ENCODE data around the gene MPP2. TPM values are rescaled to one million over a fixed set of nuclear protein-coding genes. Genes with fewer than 3 reads are reported as not detected.

Gene MPP2
- total RNA-seq, 5 donors from 2014 or later (not counting 1 experiment from before 2014, with no cell fraction given) = 1.6 to 5.6 (median 3.2) TPM

DNA sequence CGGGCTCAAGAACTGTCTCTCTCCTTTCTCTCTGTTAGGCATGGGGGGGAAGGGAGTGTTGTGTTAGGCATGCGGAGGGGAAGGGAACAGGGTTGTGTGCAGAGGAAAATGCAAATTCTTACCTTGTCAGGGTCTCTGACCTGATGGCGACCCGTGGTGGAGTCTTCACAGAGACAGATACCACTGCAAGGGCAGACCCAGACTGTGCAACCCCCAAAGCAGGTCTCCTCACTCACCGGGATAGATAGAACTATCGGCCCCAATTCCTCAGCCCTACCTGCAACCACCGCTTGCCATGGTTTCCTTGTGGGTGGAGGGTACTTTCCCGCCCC lies 9.6 kb upstream of the MPP2 start:
- Histone ChIP-seq H3K9me3 (no peaks in the 10 kb centered on the region), H3K4me3 (ENCODE audit: control insufficient read depth in 1 of 2, extremely low read depth in 1 of 2, low read length in 1 of 2) (peak overlapping the region; percentile 42 to 57), H3K27ac (ENCODE audit: low read length) (peak overlapping the region; percentile 25), H3K4me1 (ENCODE audit: control insufficient read depth in 1 of 2, extremely low read depth in 1 of 2, insufficient read depth in 2 of 2, low read length in 2 of 2) (peaks cover 0 to 17% of the 10 kb centered on the region in 2 experiments), H3K27me3 (replicated peaks in 1 of 2; ENCODE audit: control insufficient read depth in 2 of 2, extremely low read depth in 1 of 2, insufficient read depth in 2 of 2, low read length in 1 of 2) (peaks cover 0 to 15% of the 10 kb centered on the region in 2 experiments), H3K36me3 (ENCODE audit: control insufficient read depth in 2 of 2, extremely low read depth in 1 of 2, insufficient read depth in 1 of 2, low read length in 1 of 2) (no peaks in the 10 kb centered on the region)
- Mint-ChIP-seq H3K9me3 (no peaks in the 10 kb centered on the region), H3K36me3 (no peaks in the 10 kb centered on the region), H3K4me1 (peaks cover 16 to 18% (median 18%) of the 10 kb centered on the region in 3 donors), H3K4me3 (peak overlapping the region; percentile 77 to 82 (median 79)), H3K27me3 (peaks cover 0 to 3% of the 10 kb centered on the region in 2 donors), H3K27ac (peak overlapping the region; percentile 12 to 77)
- ChIA-PET CTCF (interaction anchor here (0.5 to 0.7 kb wide), 2 partner anchors 8 to 603 kb away, joined by 6 to 8 read pairs; no protein-coding TSS in a partner anchor), POLR2A (no interaction called here)
- ATAC-seq (replicated peaks in 1 of 4) (peak in 3 of 4 experiments; percentile 46), DNase-seq (no peak)
- WGBS (ENCODE audit: insufficient coverage) = 38% methylated on average over 3 of the region's 8 CpGs

DNA sequence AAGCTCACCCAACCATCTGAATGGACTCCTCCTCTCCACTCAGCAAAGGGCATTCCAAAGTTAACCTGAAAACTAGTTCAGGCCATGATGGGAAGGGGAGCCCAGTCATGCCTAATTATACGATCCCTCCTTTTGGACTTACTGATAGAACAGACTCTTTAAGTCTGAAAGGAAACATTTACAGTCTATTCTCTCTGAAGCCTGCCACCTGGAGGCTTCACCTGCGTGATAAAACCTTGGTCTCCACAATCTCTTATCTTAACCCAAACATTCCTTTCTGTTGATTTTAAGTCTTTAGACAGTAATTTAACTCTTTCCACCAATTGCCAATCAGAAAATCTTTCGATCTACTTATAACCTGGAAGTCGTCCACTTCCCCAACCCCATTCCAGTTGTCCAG lies 9.0 kb upstream of the MPP2 start:
- no peak for DNase-seq
- H3K9me3 Mint-ChIP-seq = no peaks in the 10 kb centered on the region
- ATAC-seq (replicated peaks in 1 of 4) = no peak
- H3K27ac Mint-ChIP-seq = peak overlapping the region; percentile 12 to 77
- peaks cover 0 to 19% of the 10 kb centered on the region in 2 experiments for H3K27me3 ChIP-seq (replicated peaks in 1 of 2; ENCODE audit: control insufficient read depth in 2 of 2, extremely low read depth in 1 of 2, insufficient read depth in 2 of 2, low read length in 1 of 2)
- H3K36me3 Mint-ChIP-seq = no peaks in the 10 kb centered on the region
- H3K36me3 ChIP-seq (ENCODE audit: control insufficient read depth in 2 of 2, extremely low read depth in 1 of 2, insufficient read depth in 1 of 2, low read length in 1 of 2) = no peaks in the 10 kb centered on the region
- peaks cover 16 to 18% (median 18%) of the 10 kb centered on the region in 3 donors for H3K4me1 Mint-ChIP-seq
- H3K4me3 Mint-ChIP-seq = peak overlapping the region; percentile 77 to 82 (median 79)
- no peaks in the 10 kb centered on the region for H3K9me3 ChIP-seq
- H3K27ac ChIP-seq (ENCODE audit: low read length) = no peak overlapping the region
- peaks cover 0 to 17% of the 10 kb centered on the region in 2 experiments for H3K4me1 ChIP-seq (ENCODE audit: control insufficient read depth in 1 of 2, extremely low read depth in 1 of 2, insufficient read depth in 2 of 2, low read length in 2 of 2)
- 73% methylated on average over 2 of the region's 4 CpGs for WGBS (ENCODE audit: insufficient coverage)
- CTCF ChIA-PET = interaction anchor here (0.5 to 0.7 kb wide), 2 partner anchors 9 to 602 kb away, joined by 6 to 8 read pairs; no protein-coding TSS in a partner anchor
- no peak overlapping the region for H3K4me3 ChIP-seq (ENCODE audit: control insufficient read depth in 1 of 2, extremely low read depth in 1 of 2, low read length in 1 of 2)
- POLR2A ChIA-PET = no interaction called here
- H3K27me3 Mint-ChIP-seq = peaks cover 0 to 3% of the 10 kb centered on the region in 2 donors

DNA sequence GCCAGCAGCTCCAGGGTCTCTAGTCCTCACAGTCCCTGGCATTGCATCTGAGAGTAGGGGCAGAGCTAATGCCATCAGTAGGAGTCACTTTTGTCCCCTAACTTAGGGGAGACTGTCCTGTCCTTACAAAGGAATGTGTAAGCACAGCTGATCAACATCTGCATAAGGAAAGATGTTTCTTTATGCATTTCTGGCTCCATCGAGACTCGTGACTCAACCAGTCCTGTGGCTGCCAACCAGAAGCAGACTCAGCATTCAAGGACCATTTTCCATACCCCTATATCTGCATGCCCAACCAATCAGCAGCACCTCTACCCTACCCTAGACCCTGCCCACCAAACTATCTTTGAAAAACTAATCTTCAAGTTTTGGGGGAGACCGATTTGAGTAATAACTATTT lies 8.2 kb upstream of the MPP2 start:
- Histone ChIP-seq H3K9me3 (no peaks in the 10 kb centered on the region), H3K4me3 (ENCODE audit: control insufficient read depth in 1 of 2, extremely low read depth in 1 of 2, low read length in 1 of 2) (no peak overlapping the region), H3K4me1 (ENCODE audit: control insufficient read depth in 1 of 2, extremely low read depth in 1 of 2, insufficient read depth in 2 of 2, low read length in 2 of 2) (peaks cover 0 to 17% of the 10 kb centered on the region in 2 experiments), H3K27me3 (replicated peaks in 1 of 2; ENCODE audit: control insufficient read depth in 2 of 2, extremely low read depth in 1 of 2, insufficient read depth in 2 of 2, low read length in 1 of 2) (peaks cover 0 to 13% of the 10 kb centered on the region in 2 experiments), H3K27ac (ENCODE audit: low read length) (no peak overlapping the region), H3K36me3 (ENCODE audit: control insufficient read depth in 2 of 2, extremely low read depth in 1 of 2, insufficient read depth in 1 of 2, low read length in 1 of 2) (no peaks in the 10 kb centered on the region)
- no peak overlapping the region for H3K4me3 Mint-ChIP-seq
- ChIA-PET POLR2A (no interaction called here), CTCF (no interaction called here)
- no peaks in the 10 kb centered on the region for H3K9me3 Mint-ChIP-seq
- no peak for DNase-seq
- H3K4me1 Mint-ChIP-seq = peaks cover 16 to 18% (median 18%) of the 10 kb centered on the region in 3 donors
- 84% methylated on average over 2 of the region's 3 CpGs for WGBS (ENCODE audit: insufficient coverage)
- peak overlapping the region in 1 of 2 donors; percentile 49 for H3K27ac Mint-ChIP-seq
- no peak for ATAC-seq (replicated peaks in 1 of 4)
- H3K36me3 Mint-ChIP-seq = no peaks in the 10 kb centered on the region
- peaks cover 0 to 3% of the 10 kb centered on the region in 2 donors for H3K27me3 Mint-ChIP-seq

DNA sequence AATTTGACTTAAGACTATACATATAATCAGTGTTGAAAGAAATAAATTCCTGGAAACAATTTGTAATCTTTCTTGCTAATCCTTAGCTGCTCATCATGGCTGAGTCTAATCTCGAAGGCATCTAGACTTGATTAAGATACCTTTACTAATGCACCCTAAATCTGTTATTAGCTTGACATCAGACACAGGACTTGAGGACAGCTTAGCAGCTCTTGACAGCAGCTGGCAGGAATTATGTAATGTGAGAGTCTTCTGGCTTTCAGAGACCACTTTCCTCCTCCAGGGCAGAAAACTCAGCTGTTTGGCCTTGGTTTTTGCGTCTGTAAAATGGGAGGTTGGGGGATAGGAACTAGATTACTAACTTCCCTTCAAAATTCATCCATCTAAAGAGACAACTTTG lies 7.1 kb upstream of the MPP2 start:
- H3K36me3 ChIP-seq (ENCODE audit: control insufficient read depth in 2 of 2, extremely low read depth in 1 of 2, insufficient read depth in 1 of 2, low read length in 1 of 2) = no peaks in the 10 kb centered on the region
- H3K27ac ChIP-seq (ENCODE audit: low read length) = no peak overlapping the region
- Mint-ChIP-seq H3K27ac (no peak overlapping the region), H3K27me3 (peaks cover 0 to 3% of the 10 kb centered on the region in 2 donors), H3K4me3 (no peak overlapping the region), H3K36me3 (no peaks in the 10 kb centered on the region), H3K9me3 (no peaks in the 10 kb centered on the region), H3K4me1 (peaks cover 16 to 18% (median 18%) of the 10 kb centered on the region in 3 donors)
- ChIA-PET CTCF (interaction anchor here in 1 of 2 donors (0.6 to 1.5 kb wide), 3 partner anchors 25 to 108 kb away, joined by 4 to 7 read pairs (median 4); no protein-coding TSS in a partner anchor), POLR2A (no interaction called here)
- DNase-seq = no peak
- no peak for ATAC-seq (replicated peaks in 1 of 4)
- no peaks in the 10 kb centered on the region for H3K9me3 ChIP-seq
- no peak overlapping the region for H3K4me3 ChIP-seq (ENCODE audit: control insufficient read depth in 1 of 2, extremely low read depth in 1 of 2, low read length in 1 of 2)
- H3K4me1 ChIP-seq (ENCODE audit: control insufficient read depth in 1 of 2, extremely low read depth in 1 of 2, insufficient read depth in 2 of 2, low read length in 2 of 2) = peaks cover 0 to 17% of the 10 kb centered on the region in 2 experiments
- no CpG with 5 or more reads among the region's 2 CpGs for WGBS (ENCODE audit: insufficient coverage)
- peaks cover 3 to 12% of the 10 kb centered on the region in 2 experiments for H3K27me3 ChIP-seq (replicated peaks in 1 of 2; ENCODE audit: control insufficient read depth in 2 of 2, extremely low read depth in 1 of 2, insufficient read depth in 2 of 2, low read length in 1 of 2)

DNA sequence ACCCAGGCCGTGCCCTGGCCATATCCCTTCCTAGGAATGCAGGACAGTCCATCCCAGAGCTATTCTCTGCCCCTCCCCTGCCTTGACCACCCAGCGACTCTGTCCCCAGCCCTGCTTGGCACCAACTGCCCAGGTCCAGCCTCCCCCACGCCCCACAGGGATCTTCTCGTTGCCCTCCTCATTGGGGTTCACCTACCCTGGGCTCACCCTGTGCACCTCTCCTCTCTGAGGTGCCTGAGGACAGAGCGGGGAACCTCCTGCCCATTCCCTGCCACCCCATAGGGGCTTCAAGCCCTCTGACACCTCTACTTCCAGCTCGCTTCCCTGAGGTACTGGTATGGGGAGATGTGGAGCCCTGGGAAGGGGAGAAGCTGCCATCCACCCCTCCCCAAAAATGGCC lies 6.2 kb upstream of the MPP2 start:
- Histone ChIP-seq H3K27ac (ENCODE audit: low read length) (no peak overlapping the region), H3K36me3 (ENCODE audit: control insufficient read depth in 2 of 2, extremely low read depth in 1 of 2, insufficient read depth in 1 of 2, low read length in 1 of 2) (no peaks in the 10 kb centered on the region), H3K9me3 (no peaks in the 10 kb centered on the region), H3K4me1 (ENCODE audit: control insufficient read depth in 1 of 2, extremely low read depth in 1 of 2, insufficient read depth in 2 of 2, low read length in 2 of 2) (peaks cover 0 to 17% of the 10 kb centered on the region in 2 experiments), H3K27me3 (replicated peaks in 1 of 2; ENCODE audit: control insufficient read depth in 2 of 2, extremely low read depth in 1 of 2, insufficient read depth in 2 of 2, low read length in 1 of 2) (peaks cover 5 to 10% of the 10 kb centered on the region in 2 experiments), H3K4me3 (ENCODE audit: control insufficient read depth in 1 of 2, extremely low read depth in 1 of 2, low read length in 1 of 2) (no peak overlapping the region)
- H3K27ac Mint-ChIP-seq = no peak overlapping the region
- peaks cover 16 to 18% (median 16%) of the 10 kb centered on the region in 3 donors for H3K4me1 Mint-ChIP-seq
- WGBS (ENCODE audit: insufficient coverage) = 62% methylated on average over 2 of the region's 6 CpGs
- no peaks in the 10 kb centered on the region for H3K27me3 Mint-ChIP-seq
- no peaks in the 10 kb centered on the region for H3K9me3 Mint-ChIP-seq
- H3K36me3 Mint-ChIP-seq = no peaks in the 10 kb centered on the region
- no peak for DNase-seq
- ChIA-PET POLR2A (interaction anchor here in 1 of 2 donors (0.6 kb wide), 1 partner anchor 64 kb away, joined by 3 read pairs; no protein-coding TSS in a partner anchor), CTCF (interaction anchor here in 1 of 2 donors (1.5 kb wide), 1 partner anchor 24 kb away, joined by 4 read pairs; no protein-coding TSS in a partner anchor)
- no peak for ATAC-seq (replicated peaks in 1 of 4)
- H3K4me3 Mint-ChIP-seq = no peak overlapping the region

DNA sequence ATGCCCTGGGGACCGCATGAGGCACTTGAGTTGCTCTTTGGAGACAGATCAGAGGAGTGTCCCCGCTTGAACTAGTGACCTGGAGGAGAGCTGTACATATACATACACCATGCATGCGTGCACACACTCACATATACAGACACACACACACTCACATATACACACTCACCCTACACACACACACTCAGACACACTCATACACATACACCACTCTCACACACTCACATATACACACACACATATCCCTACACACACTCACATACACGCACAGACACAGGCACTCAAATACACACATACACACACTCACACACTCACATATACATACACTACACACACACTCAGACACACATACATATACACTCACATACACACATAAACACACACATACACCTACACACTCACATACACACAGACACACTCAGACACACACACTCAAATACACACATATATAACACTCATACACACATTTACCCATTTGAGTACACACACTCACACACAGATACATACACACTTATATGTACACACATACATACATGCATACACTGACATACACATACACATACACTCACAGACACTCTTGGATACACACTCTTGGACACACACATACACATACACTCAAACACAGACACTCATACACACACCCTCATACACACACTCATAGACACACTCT lies 5.4 kb upstream of the MPP2 start:
- H3K4me1 ChIP-seq (ENCODE audit: control insufficient read depth in 1 of 2, extremely low read depth in 1 of 2, insufficient read depth in 2 of 2, low read length in 2 of 2) = peaks cover 2 to 19% of the 10 kb centered on the region in 2 experiments
- ATAC-seq (replicated peaks in 1 of 4) (no peak), DNase-seq (no peak)
- WGBS (ENCODE audit: insufficient coverage) = 86% methylated on average over 4 of the region's 4 CpGs
- Mint-ChIP-seq H3K9me3 (no peaks in the 10 kb centered on the region), H3K4me1 (peaks cover 20% of the 10 kb centered on the region in 3 donors), H3K27me3 (no peaks in the 10 kb centered on the region), H3K4me3 (no peak overlapping the region), H3K36me3 (no peaks in the 10 kb centered on the region), H3K27ac (no peak overlapping the region)
- peaks cover 5 to 18% of the 10 kb centered on the region in 2 experiments for H3K27me3 ChIP-seq (replicated peaks in 1 of 2; ENCODE audit: control insufficient read depth in 2 of 2, extremely low read depth in 1 of 2, insufficient read depth in 2 of 2, low read length in 1 of 2)
- H3K4me3 ChIP-seq (ENCODE audit: control insufficient read depth in 1 of 2, extremely low read depth in 1 of 2, low read length in 1 of 2) = no peak overlapping the region
- H3K9me3 ChIP-seq = no peaks in the 10 kb centered on the region
- CTCF ChIA-PET = no interaction called here
- POLR2A ChIA-PET = interaction anchor here in 1 of 2 donors (0.6 kb wide), 1 partner anchor 63 kb away, joined by 3 read pairs; no protein-coding TSS in a partner anchor
- H3K36me3 ChIP-seq (ENCODE audit: control insufficient read depth in 2 of 2, extremely low read depth in 1 of 2, insufficient read depth in 1 of 2, low read length in 1 of 2) = no peaks in the 10 kb centered on the region
- H3K27ac ChIP-seq (ENCODE audit: low read length) = no peak overlapping the region

All from T-cell (primary cell).